K562 (cell line): ENCODE data around the gene NRF1. TPM values are rescaled to one million over a fixed set of nuclear protein-coding genes. Genes with fewer than 3 reads are reported as not detected.

Source experiments
- FOSL1 ChIP-seq: fragments of 200-800 bp; sonication (Bioruptor generic); conservative IDR thresholded peaks from 2 replicates; pipeline ENCODE4 v1.6.1; 2016; ENCODE audit warnings: missing genetic modification characterization, missing compliant biosample characterization
- NFE2 ChIP-seq: IDR thresholded peaks from 2 replicates; pipeline ENCODE4 v1.6.1; 2014; ENCODE audit warnings: antibody characterized with exemption, low read depth
- POLR2A ChIP-seq: fragments of 450-650 bp; conservative IDR thresholded peaks from 2 replicates; pipeline ENCODE4 v1.6.1; 2016
- SPI1 ChIP-seq: IDR thresholded peaks from 2 replicates; pipeline ENCODE4 v1.6.1; 2011; ENCODE audit warnings: low read depth, low read length, control low read depth, borderline replicate concordance
- SREBF1 ChIP-seq: fragments of 150-350 bp; IDR thresholded peaks from 2 replicates; pipeline ENCODE4 v1.6.1; 2014; ENCODE audit warnings: antibody characterized with exemption, low read depth, low read length, borderline replicate concordance
- ZNF12 ChIP-seq: sonication (generic); formaldehyde crosslinking; IDR thresholded peaks from 2 replicates; pipeline ENCODE4 v1.4.0; 2020; ENCODE audit warnings: mild to moderate bottlenecking, missing genetic modification reagents
- ZSCAN29 ChIP-seq: fragments of 450-650 bp; IDR thresholded peaks from 2 replicates; pipeline ENCODE4 v1.6.1; 2017
- polyA plus RNA-seq, 8 experiments: library from polyadenylated mRNA; depleted of rRNA in 4 of 8; stranded (reverse) in 5 of 8; unstranded in 3 of 8; fragments of >200 nt; fragmentation: Nextera tagmentation in 2 of 8; fragmentation: Illumina TruSeq in 1 of 8; extraction: Ambion mirVana in 2 of 8; extraction: Trizol in 1 of 8; gene quantifications; 2 replicates each; pipeline versions ENCODE4 v1.2.1 to v1.2.3, GENCODE V29; 2011 to 2014; ENCODE audit warnings: inconsistent platforms in 1 of 8, missing spikeins in 1 of 8
- total RNA-seq, 7 experiments: library from RNA; depleted of rRNA in 6 of 7; stranded (reverse); fragments of >200 nt in 6 of 7; fragmentation: Illumina TruSeq in 2 of 7; extraction: Trizol in 2 of 7; gene quantifications; 2 replicates each; pipeline versions ENCODE4 v1.2.1 to v1.2.3, GENCODE V29; 2011 to 2021; ENCODE audit warnings: low replicate concordance in 1 of 7
- TF ChIP-seq, protein P1 (sequence below): fragments of 450-650 bp; conservative IDR thresholded peaks from 2 replicates; pipeline ENCODE4 v1.6.1; 2016; ENCODE audit warnings: missing genetic modification characterization, low read depth, mild to moderate bottlenecking, missing compliant biosample characterization, moderate library complexity
- TF ChIP-seq, protein P2 (sequence below): fragments of 450-650 bp; IDR thresholded peaks from 2 replicates; pipeline ENCODE4 v1.7.1; 2018; ENCODE audit warnings: mild to moderate bottlenecking, low read depth; ENCODE audit not compliant: partially characterized antibody
- TF ChIP-seq, protein P3 (sequence below): fragments of 250-450 bp; sonication (Bioruptor Pico); IDR thresholded peaks from 2 replicates; pipeline ENCODE4 v1.4.0; 2020; ENCODE audit warnings: mild to moderate bottlenecking
- TF ChIP-seq, protein P4 (sequence below): fragments of 250-450 bp; sonication (Bioruptor Pico); IDR thresholded peaks from 2 replicates; pipeline ENCODE4 v1.5.0; 2021
- TF ChIP-seq, protein P5 (sequence below), 2 experiments: IDR thresholded peaks in 1 of 2; conservative IDR thresholded peaks in 1 of 2; 2 replicates each; pipeline ENCODE4 v1.6.1; 2016; ENCODE audit warnings: low read depth in 2 of 2, mild to moderate bottlenecking in 1 of 2, missing compliant biosample characterization in 1 of 2, missing genetic modification characterization in 1 of 2, moderate library complexity in 1 of 2
- TF ChIP-seq, protein P6 (sequence below): IDR thresholded peaks from 2 replicates; pipeline ENCODE4 v1.6.1; 2011; ENCODE audit warnings: borderline replicate concordance, low read depth, mild to moderate bottlenecking, moderate library complexity, low read length; ENCODE audit not compliant: insufficient read depth, poor library complexity, severe bottlenecking

The NRF1 gene
- total and polyA plus RNA-seq, 9 of the 15 experiments (the other 6 are each of a cell fraction or from before 2014, with no cell fraction given) = 8.6 to 28.8 (median 20.3) TPM

DNA sequence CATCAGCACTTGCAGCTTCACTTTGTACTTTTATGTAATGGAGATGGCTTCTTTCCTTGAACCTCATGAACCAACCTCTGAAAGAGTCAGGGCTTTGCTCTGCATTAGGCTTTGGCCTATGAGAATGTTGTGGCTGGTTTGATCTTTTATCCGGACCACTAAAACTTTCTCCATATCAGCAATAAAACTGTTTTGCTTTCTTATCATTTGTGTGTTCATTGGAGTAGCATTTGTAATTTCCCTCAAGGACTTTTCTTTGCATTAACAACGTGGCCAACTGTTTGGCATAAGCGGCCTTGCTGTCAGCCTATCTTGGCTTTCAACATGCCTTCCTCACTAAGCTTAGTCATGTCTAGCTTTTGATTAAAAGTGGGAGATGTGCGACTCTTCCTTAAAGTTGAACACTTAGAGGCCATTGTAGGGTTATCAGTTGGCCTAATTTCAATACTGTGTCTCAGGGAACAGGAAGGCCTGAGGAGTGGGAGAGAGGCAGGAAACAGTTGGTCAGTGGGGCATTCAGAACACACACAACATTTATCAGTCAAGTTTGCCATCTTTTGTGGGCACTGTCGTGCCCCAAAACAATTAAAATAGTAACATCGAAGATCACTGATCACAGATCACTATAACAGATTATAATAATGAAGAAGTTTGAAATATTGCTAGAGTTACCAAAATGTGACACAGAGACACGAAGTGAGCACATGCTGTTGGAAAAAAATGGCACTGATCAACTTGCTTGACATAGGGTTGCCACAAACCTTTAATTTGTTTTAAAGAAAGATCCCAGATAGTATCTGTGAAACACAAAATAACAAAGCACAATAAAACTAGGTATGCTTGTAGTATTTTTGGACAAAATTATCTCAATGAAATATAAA lies 64.7 kb downstream of the NRF1 start (continued):
- TF ChIP-seq, protein P1, sequence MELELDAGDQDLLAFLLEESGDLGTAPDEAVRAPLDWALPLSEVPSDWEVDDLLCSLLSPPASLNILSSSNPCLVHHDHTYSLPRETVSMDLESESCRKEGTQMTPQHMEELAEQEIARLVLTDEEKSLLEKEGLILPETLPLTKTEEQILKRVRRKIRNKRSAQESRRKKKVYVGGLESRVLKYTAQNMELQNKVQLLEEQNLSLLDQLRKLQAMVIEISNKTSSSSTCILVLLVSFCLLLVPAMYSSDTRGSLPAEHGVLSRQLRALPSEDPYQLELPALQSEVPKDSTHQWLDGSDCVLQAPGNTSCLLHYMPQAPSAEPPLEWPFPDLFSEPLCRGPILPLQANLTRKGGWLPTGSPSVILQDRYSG = 0 out of 2 replicates have a peak, but pooled peaks have one; percentile 16
- TF ChIP-seq, protein P2, sequence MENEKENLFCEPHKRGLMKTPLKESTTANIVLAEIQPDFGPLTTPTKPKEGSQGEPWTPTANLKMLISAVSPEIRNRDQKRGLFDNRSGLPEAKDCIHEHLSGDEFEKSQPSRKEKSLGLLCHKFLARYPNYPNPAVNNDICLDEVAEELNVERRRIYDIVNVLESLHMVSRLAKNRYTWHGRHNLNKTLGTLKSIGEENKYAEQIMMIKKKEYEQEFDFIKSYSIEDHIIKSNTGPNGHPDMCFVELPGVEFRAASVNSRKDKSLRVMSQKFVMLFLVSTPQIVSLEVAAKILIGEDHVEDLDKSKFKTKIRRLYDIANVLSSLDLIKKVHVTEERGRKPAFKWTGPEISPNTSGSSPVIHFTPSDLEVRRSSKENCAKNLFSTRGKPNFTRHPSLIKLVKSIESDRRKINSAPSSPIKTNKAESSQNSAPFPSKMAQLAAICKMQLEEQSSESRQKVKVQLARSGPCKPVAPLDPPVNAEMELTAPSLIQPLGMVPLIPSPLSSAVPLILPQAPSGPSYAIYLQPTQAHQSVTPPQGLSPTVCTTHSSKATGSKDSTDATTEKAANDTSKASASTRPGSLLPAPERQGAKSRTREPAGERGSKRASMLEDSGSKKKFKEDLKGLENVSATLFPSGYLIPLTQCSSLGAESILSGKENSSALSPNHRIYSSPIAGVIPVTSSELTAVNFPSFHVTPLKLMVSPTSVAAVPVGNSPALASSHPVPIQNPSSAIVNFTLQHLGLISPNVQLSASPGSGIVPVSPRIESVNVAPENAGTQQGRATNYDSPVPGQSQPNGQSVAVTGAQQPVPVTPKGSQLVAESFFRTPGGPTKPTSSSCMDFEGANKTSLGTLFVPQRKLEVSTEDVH = no peak
- TF ChIP-seq, protein P3, sequence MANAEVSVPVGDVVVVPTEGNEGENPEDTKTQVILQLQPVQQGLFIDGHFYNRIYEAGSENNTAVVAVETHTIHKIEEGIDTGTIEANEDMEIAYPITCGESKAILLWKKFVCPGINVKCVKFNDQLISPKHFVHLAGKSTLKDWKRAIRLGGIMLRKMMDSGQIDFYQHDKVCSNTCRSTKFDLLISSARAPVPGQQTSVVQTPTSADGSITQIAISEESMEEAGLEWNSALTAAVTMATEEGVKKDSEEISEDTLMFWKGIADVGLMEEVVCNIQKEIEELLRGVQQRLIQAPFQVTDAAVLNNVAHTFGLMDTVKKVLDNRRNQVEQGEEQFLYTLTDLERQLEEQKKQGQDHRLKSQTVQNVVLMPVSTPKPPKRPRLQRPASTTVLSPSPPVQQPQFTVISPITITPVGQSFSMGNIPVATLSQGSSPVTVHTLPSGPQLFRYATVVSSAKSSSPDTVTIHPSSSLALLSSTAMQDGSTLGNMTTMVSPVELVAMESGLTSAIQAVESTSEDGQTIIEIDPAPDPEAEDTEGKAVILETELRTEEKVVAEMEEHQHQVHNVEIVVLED (CRISPR knock-in tag) = 0 out of 2 replicates have a peak, but pooled peaks have one; percentile 10
- TF ChIP-seq ZSCAN29 (no peak), FOSL1 (tag) (0 out of 2 replicates have a peak, but pooled peaks have one; percentile 39), ZNF12 (no peak), SPI1 (0 out of 2 replicates have a peak, but pooled peaks have one; percentile 11), SREBF1 (no peak), POLR2A (no peak), NFE2 (peak; percentile 37; the same call in 1 of the 2 replicates)
- TF ChIP-seq, protein P4, sequence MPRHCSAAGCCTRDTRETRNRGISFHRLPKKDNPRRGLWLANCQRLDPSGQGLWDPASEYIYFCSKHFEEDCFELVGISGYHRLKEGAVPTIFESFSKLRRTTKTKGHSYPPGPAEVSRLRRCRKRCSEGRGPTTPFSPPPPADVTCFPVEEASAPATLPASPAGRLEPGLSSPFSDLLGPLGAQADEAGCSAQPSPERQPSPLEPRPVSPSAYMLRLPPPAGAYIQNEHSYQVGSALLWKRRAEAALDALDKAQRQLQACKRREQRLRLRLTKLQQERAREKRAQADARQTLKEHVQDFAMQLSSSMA (CRISPR knock-in tag) = no peak
- TF ChIP-seq, protein P5, sequence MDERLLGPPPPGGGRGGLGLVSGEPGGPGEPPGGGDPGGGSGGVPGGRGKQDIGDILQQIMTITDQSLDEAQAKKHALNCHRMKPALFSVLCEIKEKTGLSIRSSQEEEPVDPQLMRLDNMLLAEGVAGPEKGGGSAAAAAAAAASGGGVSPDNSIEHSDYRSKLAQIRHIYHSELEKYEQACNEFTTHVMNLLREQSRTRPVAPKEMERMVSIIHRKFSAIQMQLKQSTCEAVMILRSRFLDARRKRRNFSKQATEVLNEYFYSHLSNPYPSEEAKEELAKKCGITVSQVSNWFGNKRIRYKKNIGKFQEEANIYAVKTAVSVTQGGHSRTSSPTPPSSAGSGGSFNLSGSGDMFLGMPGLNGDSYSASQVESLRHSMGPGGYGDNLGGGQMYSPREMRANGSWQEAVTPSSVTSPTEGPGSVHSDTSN (CRISPR knock-in tag; IDR thresholded peaks at IDR 0.05; ENCODE audit: low read depth) = no peak
- TF ChIP-seq, protein P5 (tag; conservative IDR thresholded peaks at IDR 0.05; ENCODE audit: low read depth) = 0 out of 2 replicates have a peak, but pooled peaks have one; percentile 17
- TF ChIP-seq, protein P6, sequence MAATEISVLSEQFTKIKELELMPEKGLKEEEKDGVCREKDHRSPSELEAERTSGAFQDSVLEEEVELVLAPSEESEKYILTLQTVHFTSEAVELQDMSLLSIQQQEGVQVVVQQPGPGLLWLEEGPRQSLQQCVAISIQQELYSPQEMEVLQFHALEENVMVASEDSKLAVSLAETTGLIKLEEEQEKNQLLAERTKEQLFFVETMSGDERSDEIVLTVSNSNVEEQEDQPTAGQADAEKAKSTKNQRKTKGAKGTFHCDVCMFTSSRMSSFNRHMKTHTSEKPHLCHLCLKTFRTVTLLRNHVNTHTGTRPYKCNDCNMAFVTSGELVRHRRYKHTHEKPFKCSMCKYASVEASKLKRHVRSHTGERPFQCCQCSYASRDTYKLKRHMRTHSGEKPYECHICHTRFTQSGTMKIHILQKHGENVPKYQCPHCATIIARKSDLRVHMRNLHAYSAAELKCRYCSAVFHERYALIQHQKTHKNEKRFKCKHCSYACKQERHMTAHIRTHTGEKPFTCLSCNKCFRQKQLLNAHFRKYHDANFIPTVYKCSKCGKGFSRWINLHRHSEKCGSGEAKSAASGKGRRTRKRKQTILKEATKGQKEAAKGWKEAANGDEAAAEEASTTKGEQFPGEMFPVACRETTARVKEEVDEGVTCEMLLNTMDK = no peak
